ENCODE results near the gene DRC1. TPM values are rescaled to one million over a fixed set of nuclear protein-coding genes. Genes with fewer than 3 reads are reported as not detected.

Gene DRC1
- total RNA-seq, 4 donors from 2014 or later: not detected

- no peak for DNase-seq
- no peaks in the 10 kb centered on the region for H3K27me3 ChIP-seq
These were observed 52.0 kb downstream of the DRC1 start for GRCh38 chr2:26453421-26454329.

GRCh38 chr2:26454561-26455001, 52.9 kb downstream of the DRC1 start:
- Histone ChIP-seq H3K36me3 (no peaks in the 10 kb centered on the region), H3K4me1 (peaks cover 0 to 23% (median 7%) of the 10 kb centered on the region in 4 donors), H3K9me3 (no peaks in the 10 kb centered on the region), H3K27me3 (no peaks in the 10 kb centered on the region), H3K4me3 (no peak overlapping the region), H3K27ac (no peak overlapping the region)
- TF ChIP-seq POLR2A (IDR thresholded peaks at IDR 0.05) (no peak), CTCF (IDR thresholded peaks at IDR 0.05) (no peak)
- DNase-seq: no peak

More at GRCh38 chr2:26453421-26454329, 52.0 kb downstream of the DRC1 start:
- Histone ChIP-seq H3K4me3 (no peak overlapping the region), H3K36me3 (no peaks in the 10 kb centered on the region), H3K4me1 (peaks cover 0 to 23% (median 7%) of the 10 kb centered on the region in 4 donors), H3K27ac (no peak overlapping the region), H3K9me3 (no peaks in the 10 kb centered on the region)
- no peak for TF ChIP-seq POLR2A (IDR thresholded peaks at IDR 0.05)
- no peak for TF ChIP-seq CTCF (IDR thresholded peaks at IDR 0.05)

GRCh38 chr2:26455037-26455669, 53.4 kb downstream of the DRC1 start:
- Histone ChIP-seq H3K27ac (peak overlapping the region in 3 of 4 donors; percentile 49 to 79 (median 79)), H3K27me3 (no peaks in the 10 kb centered on the region), H3K4me3 (no peak overlapping the region), H3K36me3 (no peaks in the 10 kb centered on the region), H3K4me1 (peaks cover 0 to 23% (median 7%) of the 10 kb centered on the region in 4 donors), H3K9me3 (no peaks in the 10 kb centered on the region)
- DNase-seq: peak in 1 of 3 donors; percentile 48
- no peak for TF ChIP-seq POLR2A (IDR thresholded peaks at IDR 0.05)
- no peak for TF ChIP-seq CTCF (IDR thresholded peaks at IDR 0.05)

- Histone ChIP-seq H3K36me3 (no peaks in the 10 kb centered on the region), H3K4me3 (no peak overlapping the region), H3K27me3 (no peaks in the 10 kb centered on the region), H3K27ac (peak overlapping the region in 3 of 4 donors; percentile 59 to 79 (median 79)), H3K9me3 (no peaks in the 10 kb centered on the region), H3K4me1 (peaks cover 0 to 23% (median 7%) of the 10 kb centered on the region in 4 donors)
- TF ChIP-seq CTCF (IDR thresholded peaks at IDR 0.05) (no peak), POLR2A (IDR thresholded peaks at IDR 0.05) (peak in 1 of 2 donors; percentile 16)
- peak in 2 of 3 donors; percentile 72 to 77 for DNase-seq
These were observed 54.1 kb downstream of the DRC1 start for GRCh38 chr2:26455670-26456439.
